ENCODE results near the gene MAPK10.

Gene MAPK10

DNA sequence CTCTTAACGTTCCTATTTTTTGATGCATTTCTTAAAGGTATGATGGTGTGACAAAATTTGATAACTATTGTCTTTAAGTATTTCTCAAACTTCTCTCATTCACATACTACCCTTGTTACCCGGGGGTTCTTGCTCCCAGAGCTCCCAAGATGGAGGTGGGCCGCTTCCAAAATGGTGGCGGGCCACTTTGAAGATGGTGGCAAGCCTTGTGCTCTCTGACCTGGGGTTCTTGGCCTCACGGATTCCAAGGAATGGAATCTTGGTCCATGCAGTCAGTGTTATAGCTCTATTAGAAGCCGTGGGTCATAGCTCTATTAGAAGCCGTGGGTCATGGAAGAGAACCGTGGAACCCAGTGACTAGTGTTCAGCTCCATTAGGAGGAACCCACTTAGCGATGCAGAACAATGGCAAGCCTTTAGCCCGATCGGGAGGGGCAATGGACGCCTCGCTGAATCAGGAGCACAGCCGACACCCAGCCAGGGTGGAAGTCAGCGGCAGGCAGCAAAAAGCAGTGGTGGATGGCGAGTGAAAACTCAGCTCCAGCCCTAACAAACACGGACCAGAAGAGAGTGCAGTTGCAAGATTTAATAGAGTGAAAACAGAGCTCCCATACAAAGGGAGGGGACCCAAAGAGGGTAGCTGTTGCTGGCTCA, 403.4 kb downstream of the MAPK10 start:
- H3K27ac Mint-ChIP-seq, result no peak overlapping the region
- intact Hi-C loops (cut with micrococcal nuclease), result no loop called here
- H3K4me1 Mint-ChIP-seq (ENCODE audit: low read depth), result peaks cover 9% of the 10 kb centered on the region
- no peaks in the 10 kb centered on the region for H3K36me3 Mint-ChIP-seq (ENCODE audit: low read depth)
- no peak overlapping the region for H3K4me3 Mint-ChIP-seq
- H3K27me3 Mint-ChIP-seq, result no peaks in the 10 kb centered on the region
- no peaks in the 10 kb centered on the region for H3K9me3 Mint-ChIP-seq

DNA sequence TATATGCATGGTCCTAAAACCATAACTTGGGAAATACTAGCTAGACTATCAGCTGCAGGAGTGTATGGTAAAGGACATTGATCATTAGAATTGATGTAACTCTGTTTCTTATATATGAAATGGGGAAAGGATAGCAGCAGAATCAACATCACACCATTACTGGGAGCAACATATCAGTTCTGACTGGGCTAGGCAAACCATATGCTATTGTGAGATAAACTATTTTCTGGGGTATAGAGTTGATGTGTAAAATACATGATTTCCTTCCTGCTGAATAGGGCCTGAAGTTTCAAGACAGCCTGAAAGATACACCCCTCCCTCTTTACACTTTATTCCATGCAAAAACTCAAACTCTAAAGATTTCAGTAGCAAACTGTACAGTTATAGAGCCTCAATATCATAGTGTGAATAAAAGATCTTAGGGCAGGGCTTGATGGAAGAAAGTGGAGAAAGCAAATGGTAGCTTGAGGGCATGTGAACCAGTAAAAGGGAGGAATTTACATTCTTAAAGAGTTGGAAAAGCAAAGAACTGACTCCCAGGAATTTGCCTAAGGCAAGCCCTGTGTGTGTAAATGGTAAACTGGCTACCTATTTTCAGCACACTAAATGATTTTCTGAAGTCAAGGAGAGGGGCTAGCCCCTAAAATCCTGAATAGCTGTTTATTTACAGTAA, 404.1 kb downstream of the MAPK10 start:
- H3K4me1 Mint-ChIP-seq (ENCODE audit: low read depth), result peaks cover 9% of the 10 kb centered on the region
- no peaks in the 10 kb centered on the region for H3K9me3 Mint-ChIP-seq
- intact Hi-C loops (cut with micrococcal nuclease), result no loop called here
- H3K36me3 Mint-ChIP-seq (ENCODE audit: low read depth), result no peaks in the 10 kb centered on the region
- H3K4me3 Mint-ChIP-seq, result no peak overlapping the region
- H3K27ac Mint-ChIP-seq, result no peak overlapping the region
- H3K27me3 Mint-ChIP-seq, result no peaks in the 10 kb centered on the region

DNA sequence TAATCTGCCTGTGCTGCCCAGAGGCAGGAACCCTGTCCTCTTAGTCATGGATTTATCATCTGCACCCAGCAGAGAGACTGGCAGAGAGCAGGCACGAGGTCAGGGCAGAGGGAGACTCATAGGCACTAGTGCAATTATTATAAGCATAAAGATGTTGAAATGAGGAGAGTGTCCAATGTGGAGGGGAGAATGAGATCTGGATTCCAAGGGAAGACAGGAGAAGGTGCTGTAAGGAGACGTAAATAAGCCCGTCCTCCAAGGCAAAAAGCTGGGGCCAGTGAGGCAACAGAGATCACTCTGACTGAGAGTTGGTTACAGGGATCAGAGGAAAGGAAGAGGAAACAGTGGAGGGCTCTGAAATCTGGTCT, 406.2 kb downstream of the MAPK10 start:
- H3K27me3 Mint-ChIP-seq, result no peaks in the 10 kb centered on the region
- intact Hi-C loops (cut with micrococcal nuclease), result no loop called here
- no peaks in the 10 kb centered on the region for H3K36me3 Mint-ChIP-seq (ENCODE audit: low read depth)
- no peak overlapping the region for H3K4me3 Mint-ChIP-seq
- no peaks in the 10 kb centered on the region for H3K9me3 Mint-ChIP-seq
- peaks cover 9% of the 10 kb centered on the region for H3K4me1 Mint-ChIP-seq (ENCODE audit: low read depth)
- H3K27ac Mint-ChIP-seq, result no peak overlapping the region

DNA sequence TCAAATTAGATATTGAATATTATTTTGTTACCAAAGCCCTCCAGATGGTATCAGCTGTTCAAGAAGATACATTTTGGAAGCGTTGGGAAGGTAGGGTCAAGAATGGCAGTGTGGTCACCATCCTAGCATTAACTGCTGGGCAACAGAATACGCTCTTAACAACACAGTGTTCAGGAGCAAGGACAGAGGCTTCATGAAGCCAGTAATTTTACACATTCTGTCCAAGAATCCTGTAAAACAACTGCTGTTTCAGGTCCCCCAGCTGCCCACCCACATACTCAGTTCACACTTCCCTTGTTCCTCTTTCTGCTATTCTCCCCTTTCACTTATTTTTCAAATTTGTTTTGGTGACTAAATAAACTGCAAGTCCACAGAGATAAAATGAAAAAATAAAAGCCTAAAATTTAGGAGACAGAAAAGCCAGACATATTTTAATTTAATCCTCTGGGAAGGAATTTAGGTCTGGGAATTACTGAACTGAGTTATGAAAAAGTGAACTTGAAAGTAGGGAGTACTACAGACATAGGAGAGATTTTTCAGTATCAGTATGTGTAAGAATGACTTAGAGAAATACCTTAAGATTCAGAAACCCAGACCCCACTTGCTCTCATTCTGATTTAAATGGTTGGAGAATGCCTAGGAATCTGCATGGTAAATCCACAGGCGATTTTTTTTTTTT, 406.7 kb downstream of the MAPK10 start:
- peaks cover 9% of the 10 kb centered on the region for H3K4me1 Mint-ChIP-seq (ENCODE audit: low read depth)
- H3K36me3 Mint-ChIP-seq (ENCODE audit: low read depth), result no peaks in the 10 kb centered on the region
- H3K27ac Mint-ChIP-seq, result no peak overlapping the region
- no peak overlapping the region for H3K4me3 Mint-ChIP-seq
- no peaks in the 10 kb centered on the region for H3K27me3 Mint-ChIP-seq
- no peaks in the 10 kb centered on the region for H3K9me3 Mint-ChIP-seq
- intact Hi-C loops (cut with micrococcal nuclease), result no loop called here

DNA sequence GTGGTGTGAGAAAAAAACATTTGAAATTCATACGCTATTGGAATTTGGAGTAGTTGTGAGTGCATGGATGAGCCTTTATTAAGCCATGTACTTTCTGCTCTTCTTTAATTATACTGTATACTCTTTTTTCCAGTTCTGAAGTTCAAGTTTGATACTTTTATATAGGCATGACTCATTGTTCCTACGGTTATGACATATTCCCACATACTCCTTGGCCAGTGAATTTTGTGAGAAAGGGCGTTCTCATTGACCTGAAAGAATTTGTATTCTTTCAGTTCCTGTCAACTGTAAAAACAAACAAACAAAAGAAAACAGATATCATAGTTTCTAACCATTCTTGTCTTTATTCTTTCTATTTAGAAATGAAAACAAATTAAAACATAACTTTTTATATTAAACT, 407.3 kb downstream of the MAPK10 start:
- intact Hi-C loops (cut with micrococcal nuclease), result no loop called here
- Mint-ChIP-seq H3K9me3 (no peaks in the 10 kb centered on the region), H3K4me1 (ENCODE audit: low read depth) (peaks cover 9% of the 10 kb centered on the region), H3K27me3 (no peaks in the 10 kb centered on the region), H3K4me3 (no peak overlapping the region), H3K27ac (no peak overlapping the region), H3K36me3 (ENCODE audit: low read depth) (no peaks in the 10 kb centered on the region)

DNA sequence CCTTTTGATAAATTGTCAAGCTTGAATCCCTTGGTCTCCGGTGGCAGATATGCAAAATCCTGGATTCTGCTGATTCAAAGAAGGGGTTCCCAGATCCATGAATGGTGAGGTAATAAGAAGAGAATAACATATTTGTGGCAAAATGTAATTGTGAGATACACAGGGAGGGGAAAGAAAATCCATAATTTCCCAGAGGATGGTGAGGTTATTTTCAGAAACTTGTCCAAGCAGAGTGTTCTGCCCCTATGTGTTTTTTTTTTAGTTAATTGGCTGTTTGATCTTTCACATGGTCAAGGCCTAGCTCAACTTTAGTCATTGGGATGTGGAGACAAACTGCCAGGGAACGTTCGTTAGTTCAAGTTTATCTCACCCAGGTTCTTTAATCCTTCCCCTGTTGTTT, 408.8 kb downstream of the MAPK10 start:
- no peaks in the 10 kb centered on the region for H3K36me3 Mint-ChIP-seq (ENCODE audit: low read depth)
- H3K9me3 Mint-ChIP-seq, result no peaks in the 10 kb centered on the region
- H3K27me3 Mint-ChIP-seq, result no peaks in the 10 kb centered on the region
- no peak overlapping the region for H3K4me3 Mint-ChIP-seq
- peaks cover 9% of the 10 kb centered on the region for H3K4me1 Mint-ChIP-seq (ENCODE audit: low read depth)
- intact Hi-C loops (cut with micrococcal nuclease), result no loop called here
- no peak overlapping the region for H3K27ac Mint-ChIP-seq

DNA sequence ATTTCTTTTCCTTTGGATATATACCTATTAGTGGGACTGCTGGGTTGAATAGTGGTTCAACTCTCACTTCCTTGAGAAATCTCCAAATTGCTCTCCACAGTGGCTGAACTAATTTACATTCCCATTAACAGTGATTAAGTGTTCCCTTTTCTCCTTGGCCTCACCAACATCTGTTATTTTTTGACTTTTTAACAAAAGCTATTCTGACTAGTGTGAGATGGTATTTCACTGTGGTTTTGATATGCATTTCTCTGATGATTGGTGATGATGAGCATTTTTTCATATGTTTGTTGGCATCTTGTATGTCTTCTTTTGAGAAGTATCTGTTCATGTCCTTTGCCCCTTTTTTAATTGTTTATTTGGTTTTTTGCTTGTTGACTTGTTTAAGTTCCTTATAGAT, 413.0 kb downstream of the MAPK10 start:
- H3K4me3 Mint-ChIP-seq, result no peak overlapping the region
- no peak overlapping the region for H3K27ac Mint-ChIP-seq
- H3K27me3 Mint-ChIP-seq, result no peaks in the 10 kb centered on the region
- no peaks in the 10 kb centered on the region for H3K36me3 Mint-ChIP-seq (ENCODE audit: low read depth)
- H3K4me1 Mint-ChIP-seq (ENCODE audit: low read depth), result no peaks in the 10 kb centered on the region
- intact Hi-C loops (cut with micrococcal nuclease), result no loop called here
- H3K9me3 Mint-ChIP-seq, result no peaks in the 10 kb centered on the region

DNA sequence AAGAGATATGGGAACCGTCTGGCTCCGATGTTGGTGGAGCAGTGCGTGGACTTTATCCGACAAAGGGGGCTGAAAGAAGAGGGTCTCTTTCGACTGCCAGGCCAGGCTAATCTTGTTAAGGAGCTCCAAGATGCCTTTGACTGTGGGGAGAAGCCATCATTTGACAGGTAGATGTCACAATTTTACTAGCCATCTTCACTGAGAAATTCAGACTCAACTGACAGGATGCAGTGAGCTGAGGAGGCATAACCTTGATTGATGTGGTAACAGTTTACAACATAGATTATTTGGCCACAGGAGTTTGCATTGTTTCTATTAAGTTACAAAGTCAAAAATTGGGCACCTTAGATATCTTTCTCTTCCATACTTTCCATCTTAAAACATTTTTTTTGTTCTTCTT, 417.7 kb downstream of the MAPK10 start:
- H3K36me3 Mint-ChIP-seq (ENCODE audit: low read depth), result no peaks in the 10 kb centered on the region
- no peak overlapping the region for H3K27ac Mint-ChIP-seq
- H3K27me3 Mint-ChIP-seq, result no peaks in the 10 kb centered on the region
- H3K4me1 Mint-ChIP-seq (ENCODE audit: low read depth), result no peaks in the 10 kb centered on the region
- no peak overlapping the region for H3K4me3 Mint-ChIP-seq
- no peaks in the 10 kb centered on the region for H3K9me3 Mint-ChIP-seq
- intact Hi-C loops (cut with micrococcal nuclease), result no loop called here

DNA sequence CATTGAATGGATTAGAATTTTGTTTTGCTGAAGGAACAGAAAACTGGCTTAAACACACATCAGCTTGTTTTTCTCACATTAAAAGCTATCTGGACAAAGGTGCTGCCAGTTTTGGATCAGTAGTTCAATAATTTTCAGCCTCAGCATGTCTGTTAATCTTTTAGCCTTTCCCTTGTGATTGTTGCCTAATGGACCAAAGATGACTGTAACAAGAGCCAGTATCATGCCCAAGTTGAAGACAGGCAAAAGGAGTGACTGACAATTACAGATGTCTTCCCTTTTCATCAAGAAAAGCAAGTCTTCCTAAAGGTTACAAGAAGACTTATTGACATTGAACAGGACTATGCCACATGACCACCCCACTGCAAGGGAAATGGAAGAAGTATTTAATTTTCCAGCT, 419.7 kb downstream of the MAPK10 start:
- Mint-ChIP-seq H3K4me3 (no peak overlapping the region), H3K9me3 (no peaks in the 10 kb centered on the region), H3K36me3 (ENCODE audit: low read depth) (no peaks in the 10 kb centered on the region), H3K4me1 (ENCODE audit: low read depth) (no peaks in the 10 kb centered on the region), H3K27me3 (no peaks in the 10 kb centered on the region), H3K27ac (no peak overlapping the region)
- intact Hi-C loops (cut with micrococcal nuclease), result no loop called here
